B cell (primary cell): ENCODE data around the gene HLA-DQA2. TPM values are rescaled to one million over a fixed set of nuclear protein-coding genes. Genes with fewer than 3 reads are reported as not detected.

Source experiments
- polyA plus RNA-seq: library from polyadenylated mRNA; depleted of rRNA; stranded (reverse); fragments of >200 nt; gene quantifications from 2 replicates; pipeline ENCODE4 v1.2.3, GENCODE V29; 2012
- small RNA-seq: library from RNA; depleted of rRNA; stranded (forward); fragments of <200 nt; gene quantifications from one replicate; pipeline ENCODE3, GENCODE V24; 2012; ENCODE audit warnings: low replicate concordance, low read depth; ENCODE audit not compliant: insufficient read length
- total RNA-seq, 2 donors: library from RNA; stranded (reverse); fragments of 120-200 nt in 1 of 2; gene quantifications; 1 replicate in 1 of 2; 2 replicates in 1 of 2; pipeline versions ENCODE4 v1.2.3 to v1.2.4, GENCODE V29; 2013 to 2022

The HLA-DQA2 gene
- total and polyA plus RNA-seq, 2 donors (not counting 1 experiment from before 2014, with no cell fraction given) = 14.5 to 171 TPM

Small RNA genes lying within 50 kb of the gene (small RNA-seq; reads per million reads assigned to genes)
- not detected for gene MIR3135B

Other genes starting within 250 kb of the HLA-DQA2 start
- 174 and 184 TPM in 2 replicates for gene HLA-DRB5, start 211.1 kb upstream of the HLA-DQA2 start, total RNA-seq
- gene HLA-DRB5, start 211.1 kb upstream of the HLA-DQA2 start, polyA plus RNA-seq = 23.8 and 112 TPM in 2 replicates
- 559 and 584 TPM in 2 replicates for gene HLA-DRB1, start 151.5 kb upstream of the HLA-DQA2 start, total RNA-seq
- 1,038 and 1,240 TPM in 2 replicates for gene HLA-DRB1, start 151.5 kb upstream of the HLA-DQA2 start, polyA plus RNA-seq
- 463 and 489 TPM in 2 replicates for gene HLA-DQA1, start 104.0 kb upstream of the HLA-DQA2 start, total RNA-seq
- gene HLA-DQA1, start 104.0 kb upstream of the HLA-DQA2 start, polyA plus RNA-seq = 260 and 486 TPM in 2 replicates
- gene HLA-DQB1, start 74.7 kb upstream of the HLA-DQA2 start, total RNA-seq = 267 and 287 TPM in 2 replicates
- 181 and 986 TPM in 2 replicates for gene HLA-DQB1, start 74.7 kb upstream of the HLA-DQA2 start, polyA plus RNA-seq
- gene HLA-DQB2, start 22.1 kb downstream of the HLA-DQA2 start, total RNA-seq = 109 and 112 TPM in 2 replicates
- 41.1 and 111 TPM in 2 replicates for gene HLA-DQB2, start 22.1 kb downstream of the HLA-DQA2 start, polyA plus RNA-seq
- gene HLA-DOB, start 75.6 kb downstream of the HLA-DQA2 start, total RNA-seq = 109 TPM in 2 replicates
- 198 and 231 TPM in 2 replicates for gene HLA-DOB, start 75.6 kb downstream of the HLA-DQA2 start, polyA plus RNA-seq
- 126 and 135 TPM in 2 replicates for gene TAP2, start 97.3 kb downstream of the HLA-DQA2 start, total RNA-seq
- 66.1 and 81.2 TPM in 2 replicates for gene TAP2, start 97.3 kb downstream of the HLA-DQA2 start, polyA plus RNA-seq
- gene PSMB8, start 102.7 kb downstream of the HLA-DQA2 start, total RNA-seq = 127 and 129 TPM in 2 replicates
- 256 and 257 TPM in 2 replicates for gene PSMB8, start 102.7 kb downstream of the HLA-DQA2 start, polyA plus RNA-seq
- gene TAP1, start 112.3 kb downstream of the HLA-DQA2 start, total RNA-seq = 126 and 131 TPM in 2 replicates
- 162 and 184 TPM in 2 replicates for gene TAP1, start 112.3 kb downstream of the HLA-DQA2 start, polyA plus RNA-seq
- 174 and 181 TPM in 2 replicates for gene PSMB9, start 112.8 kb downstream of the HLA-DQA2 start, total RNA-seq
- 190 and 242 TPM in 2 replicates for gene PSMB9, start 112.8 kb downstream of the HLA-DQA2 start, polyA plus RNA-seq
- gene HLA-DMB, start 199.6 kb downstream of the HLA-DQA2 start, total RNA-seq = 587 and 593 TPM in 2 replicates
- 655 and 656 TPM in 2 replicates for gene HLA-DMB, start 199.6 kb downstream of the HLA-DQA2 start, polyA plus RNA-seq
- 554 and 558 TPM in 2 replicates for gene HLA-DMA, start 211.7 kb downstream of the HLA-DQA2 start, total RNA-seq
- 925 and 1,129 TPM in 2 replicates for gene HLA-DMA, start 211.7 kb downstream of the HLA-DQA2 start, polyA plus RNA-seq
- gene BRD2, start 227.2 kb downstream of the HLA-DQA2 start, total RNA-seq = 448 and 474 TPM in 2 replicates
- gene BRD2, start 227.2 kb downstream of the HLA-DQA2 start, polyA plus RNA-seq = 620 and 721 TPM in 2 replicates